Testis (tissue), 3 donors: Measurements from ENCODE around the gene HSF2BP. TPM values are rescaled to one million over a fixed set of nuclear protein-coding genes. Genes with fewer than 3 reads are reported as not detected.
"Not testable (repeated sequence)": the region's sequence is repeated elsewhere in the genome, so short reads cannot be mapped to it uniquely, and the experiment has no call there.

Experiments
- DNase-seq: peaks from one replicate; pipeline ENCODE4 v3.0.0-alpha.2; 2019
- H3K27ac ChIP-seq, 2 donors: fragments of 200-600 bp; sonication (generic); one replicate each; pipeline ENCODE4 v1.5.1; 2019
- H3K27me3 ChIP-seq: fragments of 200-600 bp; sonication (generic); one replicate; pipeline ENCODE4 v1.5.1; 2019
- H3K36me3 ChIP-seq: fragments of 200-600 bp; sonication (generic); one replicate; pipeline ENCODE4 v1.5.1; 2017; ENCODE audit warnings: low read depth; ENCODE audit errors: missing control alignments
- H3K4me1 ChIP-seq: fragments of 200-600 bp; sonication (generic); one replicate; pipeline ENCODE4 v1.5.1; 2019
- H3K4me3 ChIP-seq, 2 donors: fragments of 200-600 bp; sonication (generic); one replicate each; pipeline ENCODE4 v1.5.1; 2017 to 2019
- H3K9me3 ChIP-seq: fragments of 200-600 bp; sonication (generic); one replicate; pipeline ENCODE4 v1.5.1; 2017
- CTCF ChIP-seq, 3 experiments: fragments of 450-650 bp in 2 of 3; fragments of 200-600 bp in 1 of 3; sonication (generic) in 1 of 3; IDR thresholded peaks; one replicate each; pipeline ENCODE4 v1.5.1; 2016 to 2019; ENCODE audit warnings: antibody characterized with exemption in 3 of 3, mild to moderate bottlenecking in 2 of 3, moderate library complexity in 1 of 3
- POLR2A ChIP-seq: fragments of 450-650 bp; IDR thresholded peaks from one replicate; pipeline ENCODE4 v1.6.1; 2017; ENCODE audit warnings: antibody characterized with exemption, mild to moderate bottlenecking, moderate library complexity
- WGBS, 2 donors: methylation state at CpG; one replicate each; pipeline ENCODE4 v1.1.5; 2018; 5-methylcytosine and 5-hydroxymethylcytosine counted together
- intact Hi-C: fragments of 100-400 bp; cut with DNase I; formaldehyde crosslinking; loops from one replicate; pipeline ENCODE4 v1.15.1; 2023; ENCODE audit warnings: low total_unique reads
- polyA plus RNA-seq: library from polyadenylated mRNA; stranded (reverse); fragments of 350-450 nt; fragmentation: Illumina TruSeq; extraction: RNeasy Lipid Tissue Mini Kit (QIAGEN cat#74804); gene quantifications from one replicate; pipeline ENCODE4 v1.2.3, GENCODE V29; 2014; ENCODE audit warnings: low read depth, low replicate concordance; ENCODE audit not compliant: insufficient read depth
- total RNA-seq, 2 donors: library from RNA; depleted of rRNA; stranded (reverse); fragments of >200 nt; gene quantifications; one replicate each; pipeline ENCODE4 v1.2.3, GENCODE V29; 2016

HSF2BP gene
- total and polyA plus RNA-seq, 3 donors from 2014 or later, result 28.3 to 46.5 (median 36.3) TPM

GRCh38 chr21:43687566-43688399, 28.5 kb upstream of the HSF2BP start:
- no peak overlapping the region for H3K4me3 ChIP-seq
- H3K27ac ChIP-seq, result no peak overlapping the region
- TF ChIP-seq CTCF (IDR thresholded peaks at IDR 0.05) (no peak), POLR2A (no peak)
- no peak for DNase-seq
- no peaks in the 10 kb centered on the region for H3K36me3 ChIP-seq
- 84 to 86% methylated on average over 27 of the region's 27 CpGs for WGBS, 2 donors
- no peaks in the 10 kb centered on the region for H3K9me3 ChIP-seq
- H3K4me1 ChIP-seq, result no peaks in the 10 kb centered on the region
- no peaks in the 10 kb centered on the region for H3K27me3 ChIP-seq
- intact Hi-C loops, result no loop called here

- 91 to 93% methylated on average over 20 to 21 of the region's 21 CpGs for WGBS, 2 donors
- TF ChIP-seq CTCF (IDR thresholded peaks at IDR 0.05) (no peak), POLR2A (no peak)
- H3K27ac ChIP-seq, result no peak overlapping the region
- intact Hi-C loops, result no loop called here
- H3K4me3 ChIP-seq, result no peak overlapping the region
- no peak for DNase-seq
- no peaks in the 10 kb centered on the region for H3K36me3 ChIP-seq
- no peaks in the 10 kb centered on the region for H3K9me3 ChIP-seq
- no peaks in the 10 kb centered on the region for H3K27me3 ChIP-seq
- H3K4me1 ChIP-seq, result no peaks in the 10 kb centered on the region
Measured at GRCh38 chr21:43686811-43687565, 27.7 kb upstream of the HSF2BP start.

- TF ChIP-seq POLR2A (no peak), CTCF (IDR thresholded peaks at IDR 0.05) (no peak)
- no peaks in the 10 kb centered on the region for H3K4me1 ChIP-seq
- H3K27ac ChIP-seq, result no peak overlapping the region
- 80 to 82% methylated on average over 3 of the region's 3 CpGs for WGBS, 2 donors
- H3K9me3 ChIP-seq, result no peaks in the 10 kb centered on the region
- H3K36me3 ChIP-seq, result no peaks in the 10 kb centered on the region
- intact Hi-C loops, result no loop called here
- H3K4me3 ChIP-seq, result no peak overlapping the region
- DNase-seq, result no peak
- H3K27me3 ChIP-seq, result no peaks in the 10 kb centered on the region
Measured at GRCh38 chr21:43684424-43684823, 25.1 kb upstream of the HSF2BP start.

- intact Hi-C loops, result no loop called here
- TF ChIP-seq POLR2A, result no peak
- no peak for TF ChIP-seq CTCF (IDR thresholded peaks at IDR 0.05)
- Histone ChIP-seq H3K4me3 (no peak overlapping the region), H3K36me3 (no peaks in the 10 kb centered on the region), H3K27me3 (no peaks in the 10 kb centered on the region), H3K27ac (no peak overlapping the region), H3K4me1 (no peaks in the 10 kb centered on the region), H3K9me3 (no peaks in the 10 kb centered on the region)
- 92 to 94% methylated on average over 6 of the region's 6 CpGs for WGBS, 2 donors
- no peak for DNase-seq
Measured at GRCh38 chr21:43681650-43682049, 22.4 kb upstream of the HSF2BP start.

GRCh38 chr21:43680421-43680820, 21.1 kb upstream of the HSF2BP start:
- 89 to 92% methylated on average over 6 of the region's 6 CpGs for WGBS, 2 donors
- intact Hi-C loops, H3K9me3 ChIP-seq, H3K4me1 ChIP-seq, DNase-seq, H3K4me3 ChIP-seq, H3K36me3 ChIP-seq, H3K27ac ChIP-seq, H3K27me3 ChIP-seq: not testable (repeated sequence)
